ENCODE measurements around the gene EFHD1.
"Not testable (repeated sequence)": the region's sequence is repeated elsewhere in the genome, so short reads cannot be mapped to it uniquely, and the experiment has no call there.

Gene EFHD1

GRCh38 chr2:232634206-232635150 lies 1.1 kb downstream of the EFHD1 start:
- H3K4me2 ChIP-seq (ENCODE audit: low read depth, low read length), result no peak overlapping the region; the same call in 1 of the 2 replicates
- H3K4me1 ChIP-seq (ENCODE audit: low read length), result no peaks in the 10 kb centered on the region
- H3K36me3 ChIP-seq (replicated peaks; ENCODE audit: insufficient read depth, low read length), result no peaks in the 10 kb centered on the region
- H4K20me1 ChIP-seq (ENCODE audit: insufficient read depth, low read length), result no peaks in the 10 kb centered on the region
- no peak overlapping the region for H2AFZ ChIP-seq (ENCODE audit: low read length)
- H3K79me2 ChIP-seq (ENCODE audit: low read length), result no peaks in the 10 kb centered on the region
- no peaks in the 10 kb centered on the region for H3F3A ChIP-seq (ENCODE audit: insufficient read depth, low read length)
- H3K27ac ChIP-seq (ENCODE audit: low read length), result no peak overlapping the region
- no peak for DNase-seq
- H3K4me3 ChIP-seq (ENCODE audit: low read length), result no peak overlapping the region
- H3K27me3 ChIP-seq (replicated peaks; ENCODE audit: insufficient read depth, low read length), result peaks cover 33% of the 10 kb centered on the region
- TF ChIP-seq, protein P1, sequence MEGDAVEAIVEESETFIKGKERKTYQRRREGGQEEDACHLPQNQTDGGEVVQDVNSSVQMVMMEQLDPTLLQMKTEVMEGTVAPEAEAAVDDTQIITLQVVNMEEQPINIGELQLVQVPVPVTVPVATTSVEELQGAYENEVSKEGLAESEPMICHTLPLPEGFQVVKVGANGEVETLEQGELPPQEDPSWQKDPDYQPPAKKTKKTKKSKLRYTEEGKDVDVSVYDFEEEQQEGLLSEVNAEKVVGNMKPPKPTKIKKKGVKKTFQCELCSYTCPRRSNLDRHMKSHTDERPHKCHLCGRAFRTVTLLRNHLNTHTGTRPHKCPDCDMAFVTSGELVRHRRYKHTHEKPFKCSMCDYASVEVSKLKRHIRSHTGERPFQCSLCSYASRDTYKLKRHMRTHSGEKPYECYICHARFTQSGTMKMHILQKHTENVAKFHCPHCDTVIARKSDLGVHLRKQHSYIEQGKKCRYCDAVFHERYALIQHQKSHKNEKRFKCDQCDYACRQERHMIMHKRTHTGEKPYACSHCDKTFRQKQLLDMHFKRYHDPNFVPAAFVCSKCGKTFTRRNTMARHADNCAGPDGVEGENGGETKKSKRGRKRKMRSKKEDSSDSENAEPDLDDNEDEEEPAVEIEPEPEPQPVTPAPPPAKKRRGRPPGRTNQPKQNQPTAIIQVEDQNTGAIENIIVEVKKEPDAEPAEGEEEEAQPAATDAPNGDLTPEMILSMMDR (IDR thresholded peaks at IDR 0.05; ENCODE audit: low read length), result no peak
- TF ChIP-seq EZH2phosphoT487 (IDR thresholded peaks at IDR 0.05; ENCODE audit: low read length), result no peak
- no peak for TF ChIP-seq EZH2 (optimal IDR thresholded peaks at IDR 0.05; ENCODE audit: low read depth, low read length)
- no peaks in the 10 kb centered on the region for H3K9me3 ChIP-seq (replicated peaks; ENCODE audit: insufficient read depth, low read length)
- H3K9ac ChIP-seq (ENCODE audit: low read length), result no peak overlapping the region
- no peaks in the 10 kb centered on the region for H3K9me2 ChIP-seq (replicated peaks; ENCODE audit: insufficient read depth, low read length)

GRCh38 chr2:232635376-232635775 lies 2.0 kb downstream of the EFHD1 start:
- H3K9ac ChIP-seq (ENCODE audit: low read length); H3K4me2 ChIP-seq (ENCODE audit: low read depth, low read length); H3F3A ChIP-seq (ENCODE audit: insufficient read depth, low read length); H2AFZ ChIP-seq (ENCODE audit: low read length); H3K4me1 ChIP-seq (ENCODE audit: low read length); DNase-seq; H3K9me3 ChIP-seq (replicated peaks; ENCODE audit: insufficient read depth, low read length); H3K36me3 ChIP-seq (replicated peaks; ENCODE audit: insufficient read depth, low read length); H3K79me2 ChIP-seq (ENCODE audit: low read length); H3K4me3 ChIP-seq (ENCODE audit: low read length); H3K27ac ChIP-seq (ENCODE audit: low read length); H4K20me1 ChIP-seq (ENCODE audit: insufficient read depth, low read length); H3K9me2 ChIP-seq (replicated peaks; ENCODE audit: insufficient read depth, low read length): not testable (repeated sequence)
- peaks cover 33% of the 10 kb centered on the region for H3K27me3 ChIP-seq (replicated peaks; ENCODE audit: insufficient read depth, low read length)

GRCh38 chr2:232635820-232636219 lies 2.4 kb downstream of the EFHD1 start:
- H3K27me3 ChIP-seq (replicated peaks; ENCODE audit: insufficient read depth, low read length), result peaks cover 33% of the 10 kb centered on the region
- DNase-seq, result no peak

More at GRCh38 chr2:232635820-232636219, 2.4 kb downstream of the EFHD1 start:
- Histone ChIP-seq H3F3A (ENCODE audit: insufficient read depth, low read length) (no peaks in the 10 kb centered on the region), H3K9me2 (replicated peaks; ENCODE audit: insufficient read depth, low read length) (no peaks in the 10 kb centered on the region), H2AFZ (ENCODE audit: low read length) (no peak overlapping the region), H3K4me1 (ENCODE audit: low read length) (peaks cover 4% of the 10 kb centered on the region; the same call in 1 of the 2 replicates), H3K9ac (ENCODE audit: low read length) (no peak overlapping the region), H3K4me3 (ENCODE audit: low read length) (no peak overlapping the region), H3K4me2 (ENCODE audit: low read depth, low read length) (no peak overlapping the region), H3K79me2 (ENCODE audit: low read length) (no peaks in the 10 kb centered on the region), H4K20me1 (ENCODE audit: insufficient read depth, low read length) (no peaks in the 10 kb centered on the region), H3K9me3 (replicated peaks; ENCODE audit: insufficient read depth, low read length) (no peaks in the 10 kb centered on the region), H3K36me3 (replicated peaks; ENCODE audit: insufficient read depth, low read length) (no peaks in the 10 kb centered on the region), H3K27ac (ENCODE audit: low read length) (no peak overlapping the region)
- TF ChIP-seq EZH2phosphoT487 (IDR thresholded peaks at IDR 0.05; ENCODE audit: low read length) (no peak), EZH2 (optimal IDR thresholded peaks at IDR 0.05; ENCODE audit: low read depth, low read length) (no peak)
- TF ChIP-seq, protein P1 (IDR thresholded peaks at IDR 0.05; ENCODE audit: low read length), result no peak

All from MM.1S (cell line).